NCI-H2029 treated with DMSO at 0.1 percent for 48 hours (cell line): ENCODE results near the gene ZNF799.
"Not testable (repeated sequence)": the region's sequence is repeated elsewhere in the genome, so short reads cannot be mapped to it uniquely, and the experiment has no call there.

Experiments used
- DNase-seq: peaks from one replicate; lab custom pipeline; 2025; lab: John Stamatoyannopoulos, UW

The ZNF799 gene

DNA sequence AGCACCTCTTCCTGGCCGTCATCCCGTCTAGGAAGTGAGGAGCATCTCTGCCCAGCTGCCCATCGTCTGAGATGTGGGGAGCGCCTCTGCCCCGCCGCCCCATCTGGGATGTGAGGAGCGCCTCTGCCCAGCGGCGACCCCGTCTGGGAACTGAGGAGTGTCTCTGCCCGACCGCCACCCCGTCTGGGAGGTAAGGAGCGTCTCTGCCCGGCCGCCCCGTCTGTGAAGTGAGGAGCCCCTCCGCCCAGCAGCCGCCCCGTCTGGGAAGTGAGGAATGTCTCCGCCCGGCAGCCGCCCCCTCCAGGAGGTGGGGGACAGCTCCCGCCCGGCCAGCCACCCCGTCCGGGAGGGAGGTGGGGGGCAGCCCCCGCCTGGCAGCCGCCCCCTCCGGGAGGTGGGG lies 38.8 kb downstream of the ZNF799 start:
- DNase-seq = not testable (repeated sequence)

DNA sequence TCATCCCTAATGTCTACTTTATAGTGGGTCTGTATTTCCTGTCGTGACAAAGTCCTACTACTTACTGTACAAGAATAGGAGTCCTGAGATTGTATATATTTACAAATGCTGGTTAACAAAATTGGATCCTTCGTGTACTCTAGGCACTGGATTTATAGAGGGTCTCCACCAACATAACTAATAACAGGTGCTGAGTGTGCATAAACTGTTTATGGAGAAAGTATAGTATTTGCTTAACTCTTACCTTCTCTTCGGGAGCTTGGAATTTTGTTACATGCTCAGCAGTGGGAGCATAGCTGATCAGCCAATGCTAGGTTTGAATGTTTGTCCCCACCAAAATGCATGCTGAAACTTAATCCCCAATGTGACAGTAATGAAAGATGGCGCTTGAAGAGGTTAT lies 47.7 kb downstream of the ZNF799 start:
- DNase-seq = no peak

DNA sequence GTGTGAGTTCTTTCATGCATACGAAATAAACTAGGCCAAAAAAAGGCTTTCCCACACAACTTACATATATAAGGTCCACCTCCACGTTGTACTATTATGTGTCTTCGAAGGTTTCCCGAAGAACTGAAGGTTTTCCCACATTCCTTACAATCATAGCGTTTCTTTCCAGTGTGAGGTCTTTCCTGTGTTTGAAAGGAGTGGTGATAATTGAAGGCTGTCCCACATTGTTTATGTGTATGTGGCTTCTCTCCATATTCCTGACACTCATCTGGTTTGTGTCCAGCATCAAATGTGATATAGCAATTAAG lies 50.2 kb downstream of the ZNF799 start:
- DNase-seq = no peak

DNA sequence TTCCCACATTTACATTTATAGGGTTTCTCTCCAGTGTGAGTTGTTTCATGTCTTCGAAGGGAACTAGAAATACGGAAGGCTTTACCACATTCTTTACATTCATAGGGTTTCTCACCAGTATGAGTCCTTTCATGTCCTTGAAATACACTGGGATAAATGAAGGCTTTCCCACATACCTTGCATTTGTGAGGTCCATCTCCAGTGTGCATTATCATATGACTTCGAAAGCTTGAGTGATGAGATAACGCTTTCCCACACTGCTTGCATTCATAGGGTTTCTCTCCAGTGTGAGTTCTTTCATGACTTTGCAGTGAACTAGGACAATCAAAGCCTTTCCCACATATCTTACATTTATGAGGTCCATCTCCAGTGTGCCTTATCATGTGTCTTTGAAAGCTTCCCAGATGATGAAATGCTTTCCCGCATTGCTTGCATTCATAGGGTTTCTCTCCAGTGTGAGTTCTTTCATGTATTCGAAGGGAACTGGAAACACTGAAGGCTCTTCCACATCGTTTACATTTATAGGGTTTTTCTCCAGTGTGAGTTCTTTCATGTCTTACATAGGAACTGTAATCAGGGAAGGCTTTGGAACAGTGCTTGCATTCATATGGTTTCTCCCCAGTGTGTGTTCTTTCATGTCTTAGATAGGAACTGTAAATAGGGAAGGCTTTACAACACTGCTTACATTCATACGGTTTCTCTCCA lies 50.7 kb downstream of the ZNF799 start:
- DNase-seq = no peak

DNA sequence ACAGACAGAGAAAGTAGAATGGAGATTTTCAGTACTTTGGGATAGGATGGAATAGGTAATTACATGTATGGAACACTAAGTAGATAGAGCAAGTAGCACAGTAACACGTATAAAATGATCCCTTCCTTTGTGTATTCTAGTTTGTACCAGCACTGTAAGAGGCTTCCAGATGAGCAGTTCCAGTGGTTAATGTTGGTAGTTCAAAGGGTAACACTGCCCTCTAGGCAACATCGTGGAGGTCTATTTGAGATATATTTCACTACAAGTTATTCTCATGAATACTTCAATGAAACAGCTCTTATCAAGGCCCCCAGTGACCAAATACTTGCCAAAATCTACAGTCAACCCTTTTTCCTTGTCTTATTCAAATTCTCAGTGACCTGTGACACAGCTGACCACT lies 54.2 kb downstream of the ZNF799 start:
- DNase-seq = no peak

DNA sequence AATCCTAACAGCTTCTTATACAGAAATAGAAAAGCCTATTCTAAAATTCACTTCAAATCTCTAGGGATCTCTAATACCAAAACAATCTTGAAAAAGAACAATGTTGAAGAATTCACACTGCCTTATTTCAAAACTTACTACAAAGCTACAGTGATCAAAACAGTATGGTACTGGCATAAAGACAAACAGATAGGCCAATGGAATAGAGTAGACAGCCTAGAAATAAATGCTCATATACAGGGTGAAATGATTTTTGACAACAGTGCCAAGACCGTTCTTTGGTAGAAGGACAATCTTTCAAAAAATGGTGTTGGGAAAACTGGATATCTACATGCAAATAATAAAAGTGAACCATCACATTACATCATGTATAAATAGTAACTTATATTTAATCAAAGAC lies 55.9 kb downstream of the ZNF799 start:
- no peak for DNase-seq
